Small intestine (tissue), 7 donors: ENCODE results near the gene CLRN1. TPM values are rescaled to one million over a fixed set of nuclear protein-coding genes. Genes with fewer than 3 reads are reported as not detected.
"Not testable (repeated sequence)": the region's sequence is repeated elsewhere in the genome, so short reads cannot be mapped to it uniquely, and the experiment has no call there.

Experiments
- DNase-seq, 2 donors: peaks; one replicate each; pipeline versions ENCODE4 v3.0.0 to v3.0.0-alpha.2; 2013
- FAIRE-seq: peaks from 2 replicates; lab custom pipeline; 2012; peaks lifted over from hg19 to GRCh38; lab: Jason Lieb, UNC
- H3K27ac ChIP-seq, 3 donors: one replicate each; pipeline ENCODE4 v1.5.1; 2013; ENCODE audit warnings: low read length in 2 of 3, mild to moderate bottlenecking in 2 of 3, control low read depth in 1 of 3, inconsistent platforms in 1 of 3, low read depth in 1 of 3, moderate library complexity in 1 of 3
- H3K27me3 ChIP-seq, 3 donors: one replicate each; pipeline ENCODE4 v1.6.1; 2013; ENCODE audit warnings: low read length in 3 of 3, inconsistent platforms in 1 of 3; ENCODE audit not compliant: control insufficient read depth in 3 of 3, insufficient read depth in 3 of 3
- H3K36me3 ChIP-seq, 3 donors: one replicate each; pipeline ENCODE4 v1.6.1; 2013; ENCODE audit warnings: low read length in 3 of 3, inconsistent platforms in 1 of 3, low read depth in 1 of 3, mild to moderate bottlenecking in 1 of 3, moderate library complexity in 1 of 3; ENCODE audit not compliant: control insufficient read depth in 3 of 3, insufficient read depth in 2 of 3
- H3K4me1 ChIP-seq, 3 donors: one replicate each; pipeline ENCODE4 v1.6.1; 2013; ENCODE audit warnings: low read length in 2 of 3, inconsistent platforms in 1 of 3, low read depth in 1 of 3, mild to moderate bottlenecking in 1 of 3, moderate library complexity in 1 of 3; ENCODE audit not compliant: control insufficient read depth in 3 of 3, insufficient read depth in 2 of 3
- H3K4me3 ChIP-seq, 3 donors: one replicate each; pipeline ENCODE4 v1.5.1; 2013; ENCODE audit warnings: low read length in 3 of 3, control low read depth in 1 of 3, inconsistent platforms in 1 of 3, low read depth in 1 of 3, mild to moderate bottlenecking in 1 of 3, moderate library complexity in 1 of 3
- H3K9me3 ChIP-seq, 2 donors: one replicate each; pipeline ENCODE4 v1.6.1; 2013; ENCODE audit warnings: low read depth in 1 of 2, low read length in 1 of 2; ENCODE audit not compliant: control insufficient read depth in 2 of 2, insufficient read depth in 1 of 2
- WGBS, 3 donors: extraction: QIAGEN DNeasy Blood & Tissue Kit; methylation state at CpG; one replicate each; pipeline ENCODE4 v1.1.7; 2013; 5-methylcytosine and 5-hydroxymethylcytosine counted together
- polyA plus RNA-seq, 4 donors: library from polyadenylated mRNA; stranded (reverse) in 3 of 4; unstranded in 1 of 4; fragments of 200-250 nt in 3 of 4; fragments of 120-200 nt in 1 of 4; gene quantifications; one replicate each; pipeline versions ENCODE4 v1.2.1 to v1.2.3, GENCODE V29; 2013
- donor health status: healthy with polysubstance abuse.
- donor health status: control.
- donor health status: control.
- donor health status: Bipolar disorder and iron deficiency.
- donor health status: healthy.

CLRN1 gene
- polyA plus RNA-seq, 4 donors, result 0.06 to 4.5 (median 4.0) TPM

GRCh38 chr3:150989208-150989607 lies 16.7 kb upstream of the CLRN1 start:
- FAIRE-seq (no peak), DNase-seq (no peak)
- no peaks in the 10 kb centered on the region for H3K27me3 ChIP-seq
- H3K36me3 ChIP-seq, result no peaks in the 10 kb centered on the region
- 70 to 87% (median 81%) methylated on average over 2 of the region's 2 CpGs for WGBS, 3 donors
- H3K4me3 ChIP-seq, result no peak overlapping the region
- H3K9me3 ChIP-seq, result no peaks in the 10 kb centered on the region
- no peaks in the 10 kb centered on the region for H3K4me1 ChIP-seq
- H3K27ac ChIP-seq, result no peak overlapping the region

DNA sequence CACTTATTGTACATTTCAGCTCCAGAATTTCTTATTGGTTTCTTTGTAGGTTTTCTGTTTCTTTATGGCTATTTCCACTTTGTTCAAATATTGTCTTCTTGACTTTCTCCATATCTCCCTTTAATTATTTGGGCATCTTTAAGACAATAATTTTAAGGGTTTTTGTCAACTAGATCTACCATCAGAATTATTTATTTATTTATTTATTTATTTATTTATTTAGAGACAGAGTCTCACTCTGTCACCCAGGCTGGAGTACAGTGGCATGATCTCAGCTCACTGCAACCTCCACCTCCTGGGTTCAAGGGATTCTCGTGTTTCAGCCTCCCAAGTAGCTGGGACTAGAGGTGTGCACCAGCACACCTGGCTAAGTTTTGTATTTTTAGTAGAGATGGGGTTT lies 15.9 kb upstream of the CLRN1 start:
- DNase-seq, H3K27me3 ChIP-seq, H3K9me3 ChIP-seq, H3K27ac ChIP-seq, H3K4me3 ChIP-seq, H3K36me3 ChIP-seq, H3K4me1 ChIP-seq, FAIRE-seq: not testable (repeated sequence)
- 76 to 79% (median 77%) methylated on average over 1 of the region's 1 CpG for WGBS, 3 donors

GRCh38 chr3:150985711-150986110 lies 13.2 kb upstream of the CLRN1 start:
- DNase-seq (no peak), FAIRE-seq (no peak)
- no peaks in the 10 kb centered on the region for H3K4me1 ChIP-seq

GRCh38 chr3:150984066-150984465 lies 11.5 kb upstream of the CLRN1 start:
- no peak for DNase-seq
- Histone ChIP-seq H3K4me1 (no peaks in the 10 kb centered on the region), H3K36me3 (no peaks in the 10 kb centered on the region), H3K27ac (no peak overlapping the region), H3K9me3 (no peaks in the 10 kb centered on the region), H3K27me3 (no peaks in the 10 kb centered on the region), H3K4me3 (no peak overlapping the region)
- FAIRE-seq, result no peak

More at GRCh38 chr3:150985711-150986110, 13.2 kb upstream of the CLRN1 start:
- Histone ChIP-seq H3K36me3 (no peaks in the 10 kb centered on the region), H3K27me3 (no peaks in the 10 kb centered on the region), H3K4me3 (no peak overlapping the region), H3K27ac (no peak overlapping the region), H3K9me3 (no peaks in the 10 kb centered on the region)

- 91 to 98% (median 93%) methylated on average over 4 of the region's 4 CpGs for WGBS, 3 donors
- FAIRE-seq, result no peak
- no peaks in the 10 kb centered on the region for H3K27me3 ChIP-seq
- no peak overlapping the region for H3K27ac ChIP-seq
- no peak overlapping the region for H3K4me3 ChIP-seq
- DNase-seq, result no peak
- H3K4me1 ChIP-seq, result peaks cover 0 to 3% (median 0%) of the 10 kb centered on the region in 3 donors
- H3K36me3 ChIP-seq, result no peaks in the 10 kb centered on the region
- H3K9me3 ChIP-seq, result no peaks in the 10 kb centered on the region
Measured at GRCh38 chr3:150978566-150979148, 6.1 kb upstream of the CLRN1 start.

- no peak overlapping the region for H3K4me3 ChIP-seq
- H3K27me3 ChIP-seq, result no peaks in the 10 kb centered on the region
- DNase-seq (no peak), FAIRE-seq (no peak)
- H3K4me1 ChIP-seq, result peaks cover 0 to 12% (median 0%) of the 10 kb centered on the region in 3 donors
- H3K9me3 ChIP-seq, result no peaks in the 10 kb centered on the region
- no peaks in the 10 kb centered on the region for H3K36me3 ChIP-seq
- no peak overlapping the region for H3K27ac ChIP-seq
- 74 to 92% (median 80%) methylated on average over 3 of the region's 3 CpGs for WGBS, 3 donors
Measured at GRCh38 chr3:150975992-150976368, 3.5 kb upstream of the CLRN1 start.

DNA sequence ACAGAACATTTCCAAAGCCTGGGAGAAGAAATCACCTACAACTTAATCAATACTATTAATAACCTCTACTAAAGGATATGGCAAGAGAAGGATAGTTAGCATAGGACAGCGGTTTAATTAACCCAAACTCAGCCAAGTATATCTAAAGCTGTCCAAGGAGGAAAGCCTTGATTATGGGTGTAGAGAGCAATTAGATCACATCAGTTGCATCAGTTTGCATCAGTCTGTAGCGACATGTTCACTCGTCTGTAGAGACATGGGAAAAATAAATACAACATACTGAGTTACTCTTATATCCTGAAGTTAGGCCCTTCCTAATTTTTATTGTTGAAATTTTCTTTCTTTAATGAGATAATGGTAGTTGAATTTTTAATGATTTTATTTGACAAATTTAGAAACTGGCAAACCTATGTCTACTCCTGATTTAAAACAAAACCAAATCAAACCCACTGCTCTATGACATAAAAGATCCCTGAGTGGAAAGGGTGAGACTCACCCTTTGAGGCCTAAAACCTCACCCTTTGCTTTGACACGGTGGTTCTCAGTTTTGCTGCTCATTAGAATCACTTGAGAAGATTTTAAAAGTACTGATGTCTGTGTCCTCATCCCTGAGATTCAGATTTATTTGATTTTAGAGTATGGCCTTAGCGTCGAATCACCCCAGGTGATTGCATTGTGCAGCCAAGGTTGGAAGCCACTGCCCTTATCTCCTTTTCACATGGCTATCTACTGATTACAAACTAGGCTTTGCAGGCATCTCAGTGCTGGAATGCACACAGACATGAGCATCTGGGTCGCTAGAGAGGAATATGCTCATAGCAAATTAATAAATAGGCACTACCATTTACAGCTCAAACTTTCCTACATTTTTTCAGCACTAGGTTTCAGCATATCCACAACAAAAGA lies 2.8 kb upstream of the CLRN1 start:
- H3K27ac ChIP-seq, result no peak overlapping the region
- 73 to 81% (median 78%) methylated on average over 7 of the region's 7 CpGs for WGBS, 3 donors
- no peaks in the 10 kb centered on the region for H3K27me3 ChIP-seq
- no peaks in the 10 kb centered on the region for H3K9me3 ChIP-seq
- no peak overlapping the region for H3K4me3 ChIP-seq
- H3K36me3 ChIP-seq, result no peaks in the 10 kb centered on the region
- H3K4me1 ChIP-seq, result peaks cover 0 to 12% (median 0%) of the 10 kb centered on the region in 3 donors
- no peak for FAIRE-seq
- no peak for DNase-seq

- H3K27me3 ChIP-seq, result no peaks in the 10 kb centered on the region
- peaks cover 0 to 12% (median 0%) of the 10 kb centered on the region in 3 donors for H3K4me1 ChIP-seq
- DNase-seq (no peak), FAIRE-seq (no peak)
- H3K36me3 ChIP-seq, result no peaks in the 10 kb centered on the region
- H3K4me3 ChIP-seq, result no peak overlapping the region
- no peaks in the 10 kb centered on the region for H3K9me3 ChIP-seq
- WGBS, 3 donors, result 78 to 83% (median 79%) methylated on average over 6 of the region's 6 CpGs
- H3K27ac ChIP-seq, result no peak overlapping the region
Measured at GRCh38 chr3:150970665-150971324, 1.7 kb downstream of the CLRN1 start.
